Measurements from ENCODE around the gene PGAP1. TPM values are rescaled to one million over a fixed set of nuclear protein-coding genes. Genes with fewer than 3 reads are reported as not detected.

The PGAP1 gene
- total RNA-seq, 1 experiment from 2014 or later = 29.4 TPM

DNA sequence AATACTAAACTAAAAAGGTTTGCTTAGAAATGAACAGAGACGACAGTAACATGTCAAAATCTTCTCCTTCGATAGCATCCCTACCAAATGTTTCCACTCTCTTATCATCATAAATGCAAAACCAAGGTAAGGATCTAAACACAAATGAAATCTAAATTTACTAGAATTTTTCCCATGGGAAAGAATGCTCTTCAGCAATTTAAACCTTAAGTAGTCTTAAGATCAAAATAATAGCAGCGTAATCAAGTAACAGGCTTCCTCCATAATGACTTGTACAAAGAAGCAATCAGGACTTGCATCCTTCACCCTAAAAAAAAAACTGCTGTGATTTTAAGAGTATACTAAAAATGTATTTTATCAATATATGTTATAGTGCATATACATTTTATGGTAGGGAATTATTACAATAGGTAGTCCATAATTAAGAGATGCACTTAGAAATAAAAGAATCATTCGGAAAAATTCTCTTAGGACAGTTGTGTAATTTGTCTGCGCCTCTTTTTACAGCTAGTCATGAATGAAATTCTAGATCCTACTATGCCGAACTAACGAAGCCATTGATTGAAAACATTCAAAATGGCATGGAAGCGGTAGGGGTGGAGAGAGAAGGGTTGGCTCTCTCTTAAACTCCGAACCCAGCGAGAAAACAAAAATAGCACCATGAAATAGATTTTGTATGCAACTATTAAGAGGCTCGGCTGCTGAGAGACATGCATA is 1.3 kb downstream of the PGAP1 start (continued):
- TF ChIP-seq HMGXB4 (CRISPR knock-in tag; IDR thresholded peaks at IDR 0.05) (no peak), ZNF317 (CRISPR knock-in tag; IDR thresholded peaks at IDR 0.05; ENCODE audit: borderline replicate concordance, low read depth) (no peak), GTF2I (CRISPR knock-in tag; conservative IDR thresholded peaks at IDR 0.05) (no peak), CBFB (CRISPR knock-in tag; IDR thresholded peaks at IDR 0.05; ENCODE audit: low read depth) (no peak)

DNA sequence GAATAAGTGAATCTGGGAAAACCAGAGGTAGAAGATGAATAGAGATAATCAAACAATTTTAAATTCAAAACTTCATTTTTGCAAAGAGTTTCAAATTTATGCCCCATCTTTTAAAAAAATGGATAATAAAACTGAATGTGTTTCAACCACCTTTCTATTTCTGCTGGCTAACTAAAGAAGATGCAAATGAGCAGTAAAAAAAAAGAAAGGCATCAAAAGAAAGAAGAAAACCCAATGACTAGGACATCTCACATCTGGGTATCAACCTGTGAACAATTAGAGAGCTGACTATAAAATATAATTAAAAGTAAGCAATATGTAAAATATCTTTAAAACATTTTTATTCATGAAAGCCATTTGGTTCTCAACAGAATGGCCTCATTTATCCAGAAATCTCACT is 2.5 kb downstream of the PGAP1 start:
- TF ChIP-seq E2F4 (CRISPR knock-in tag; IDR thresholded peaks at IDR 0.05; ENCODE audit: borderline replicate concordance, low read depth) = no peak
- TF ChIP-seq MLX (CRISPR knock-in tag; IDR thresholded peaks at IDR 0.05) = no peak
- TF ChIP-seq SOX15 (CRISPR knock-in tag; IDR thresholded peaks at IDR 0.05) = no peak
- TF ChIP-seq JUN (CRISPR knock-in tag; IDR thresholded peaks at IDR 0.05) = no peak
- TF ChIP-seq RORB (CRISPR knock-in tag; IDR thresholded peaks at IDR 0.05) = no peak
- no peak for TF ChIP-seq ZNF416 (CRISPR knock-in tag; IDR thresholded peaks at IDR 0.05)
- no peak for TF ChIP-seq MAX (CRISPR knock-in tag; IDR thresholded peaks at IDR 0.05)
- TF ChIP-seq FOXP1 (CRISPR knock-in tag; IDR thresholded peaks at IDR 0.05; ENCODE audit: borderline replicate concordance) = no peak
- no peak for TF ChIP-seq ZNF423 (CRISPR knock-in tag; IDR thresholded peaks at IDR 0.05)
- no peak for TF ChIP-seq TCF7 (CRISPR knock-in tag; IDR thresholded peaks at IDR 0.05; ENCODE audit: low read depth)
- no peak for TF ChIP-seq USF2 (CRISPR knock-in tag; IDR thresholded peaks at IDR 0.05)
- TF ChIP-seq, protein P1, sequence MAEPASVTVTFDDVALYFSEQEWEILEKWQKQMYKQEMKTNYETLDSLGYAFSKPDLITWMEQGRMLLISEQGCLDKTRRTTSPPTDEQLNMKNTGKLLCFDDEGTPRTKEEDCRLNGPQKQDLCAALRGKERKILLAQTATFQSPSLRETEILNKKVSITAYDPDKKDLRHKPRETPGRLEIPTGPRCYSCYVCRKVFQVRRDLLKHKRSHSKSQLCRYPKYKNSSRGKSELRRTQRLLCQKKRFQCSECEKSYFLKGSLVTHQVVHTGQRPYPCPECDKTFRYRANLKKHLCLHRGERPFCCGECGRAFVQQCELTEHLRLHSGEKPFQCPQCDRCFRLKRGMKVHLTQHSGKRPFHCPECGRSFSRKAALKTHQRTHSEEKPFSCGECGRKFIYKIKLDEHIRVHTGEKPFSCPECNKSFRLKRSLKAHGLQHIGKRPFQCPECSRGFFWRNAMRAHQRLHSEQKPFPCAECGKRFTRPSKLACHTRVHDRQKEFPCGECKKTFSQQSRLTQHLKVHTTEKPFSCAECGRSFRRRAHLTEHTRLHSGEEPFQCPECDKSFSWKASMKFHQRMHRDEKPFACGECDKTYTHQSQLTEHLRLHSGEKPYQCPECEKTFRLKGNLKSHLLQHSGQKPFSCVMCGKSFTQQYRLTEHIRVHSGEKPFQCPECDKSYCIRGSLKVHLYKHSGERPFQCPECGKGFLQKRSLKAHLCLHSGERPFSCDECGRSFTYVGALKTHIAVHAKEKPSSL (CRISPR knock-in tag; conservative IDR thresholded peaks at IDR 0.05) = no peak
- peak overlapping the region; percentile 98 for H3K4me3 Mint-ChIP-seq
- POLR2A ChIA-PET = no interaction called here

GRCh38 chr2:196918927-196919326 is 7.6 kb downstream of the PGAP1 start:
- Mint-ChIP-seq H3K36me3 (peaks cover 40% of the 10 kb centered on the region), H3K4me3 (no peak overlapping the region), H3K27me3 (ENCODE audit: low read depth) (no peaks in the 10 kb centered on the region), H3K9me3 (peaks cover 6% of the 10 kb centered on the region), H3K4me1 (peaks cover 11% of the 10 kb centered on the region), H3K27ac (no peak overlapping the region)
- ATAC-seq = no peak
- DNase-seq (ENCODE audit: low spot score) = no peak
- POLR2A ChIA-PET = no interaction called here
- CTCF ChIA-PET = no interaction called here
- TF ChIP-seq ARID4B (CRISPR knock-in tag; IDR thresholded peaks at IDR 0.05; ENCODE audit: borderline replicate concordance) = no peak
- TF ChIP-seq TP53 (CRISPR knock-in tag; IDR thresholded peaks at IDR 0.05) = no peak
- TF ChIP-seq AR (CRISPR knock-in tag; IDR thresholded peaks at IDR 0.05) = no peak

More for the DNA sequence above, 2.5 kb downstream of the PGAP1 start:
- H3K27me3 Mint-ChIP-seq (ENCODE audit: low read depth) = peaks cover 5% of the 10 kb centered on the region
- ATAC-seq (no peak), DNase-seq (ENCODE audit: low spot score) (no peak)
- H3K36me3 Mint-ChIP-seq = peaks cover 6% of the 10 kb centered on the region
- peaks cover 30% of the 10 kb centered on the region for H3K4me1 Mint-ChIP-seq
- no peak overlapping the region for H3K27ac Mint-ChIP-seq
- no peaks in the 10 kb centered on the region for H3K9me3 Mint-ChIP-seq
- CTCF ChIA-PET = interaction anchor here (1.0 kb wide), 1 partner anchor 173 kb away, joined by 4 read pairs; no protein-coding TSS in a partner anchor

Data from WTC11 (cell line).